Measurements from ENCODE around the gene MRPL33. TPM values are rescaled to one million over a fixed set of nuclear protein-coding genes. Genes with fewer than 3 reads are reported as not detected.

MRPL33 gene
- total and polyA plus RNA-seq, 2 of the 13 experiments (the other 11 are each of a cell fraction or from before 2014, with no cell fraction given) = 69.7 to 218 TPM

DNA sequence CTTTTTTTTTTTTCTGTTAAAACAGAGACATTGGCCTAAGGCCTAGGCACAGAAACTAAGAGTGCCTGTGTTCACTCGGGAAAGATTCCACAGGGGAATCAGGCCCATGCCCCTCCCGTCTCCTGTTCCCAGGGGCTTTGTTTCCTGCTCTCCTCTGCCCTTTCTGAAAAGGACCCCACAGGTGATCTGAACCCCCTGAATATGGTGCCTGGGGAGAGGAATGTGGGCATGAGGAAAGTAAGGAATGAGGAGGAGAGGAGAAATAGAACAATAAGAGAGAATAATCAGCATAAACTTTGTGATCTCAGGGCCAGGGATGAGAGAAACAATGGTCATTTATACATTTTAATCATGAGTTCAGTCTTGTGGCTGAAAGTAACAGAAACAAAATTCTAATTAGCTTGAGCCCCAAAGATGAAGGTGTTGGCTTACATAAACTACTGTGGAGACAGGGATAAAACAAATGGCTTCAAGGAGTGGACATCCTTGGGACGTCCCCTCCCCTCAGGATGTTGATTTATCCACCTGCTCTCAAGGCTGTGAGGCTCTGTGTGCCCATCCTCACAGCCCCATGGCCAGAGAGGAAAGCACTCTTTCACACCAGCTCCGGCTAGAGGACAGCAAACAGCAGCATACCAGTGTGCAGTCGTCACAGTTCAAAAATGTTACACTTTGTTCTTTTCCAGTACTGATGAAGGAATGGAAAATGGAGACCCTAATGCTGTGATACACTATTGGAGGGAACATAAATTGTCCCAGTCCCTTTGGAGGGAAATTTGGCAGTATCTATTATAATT lies 46.4 kb upstream of the MRPL33 start (continued):
- TF ChIP-seq, protein P1, sequence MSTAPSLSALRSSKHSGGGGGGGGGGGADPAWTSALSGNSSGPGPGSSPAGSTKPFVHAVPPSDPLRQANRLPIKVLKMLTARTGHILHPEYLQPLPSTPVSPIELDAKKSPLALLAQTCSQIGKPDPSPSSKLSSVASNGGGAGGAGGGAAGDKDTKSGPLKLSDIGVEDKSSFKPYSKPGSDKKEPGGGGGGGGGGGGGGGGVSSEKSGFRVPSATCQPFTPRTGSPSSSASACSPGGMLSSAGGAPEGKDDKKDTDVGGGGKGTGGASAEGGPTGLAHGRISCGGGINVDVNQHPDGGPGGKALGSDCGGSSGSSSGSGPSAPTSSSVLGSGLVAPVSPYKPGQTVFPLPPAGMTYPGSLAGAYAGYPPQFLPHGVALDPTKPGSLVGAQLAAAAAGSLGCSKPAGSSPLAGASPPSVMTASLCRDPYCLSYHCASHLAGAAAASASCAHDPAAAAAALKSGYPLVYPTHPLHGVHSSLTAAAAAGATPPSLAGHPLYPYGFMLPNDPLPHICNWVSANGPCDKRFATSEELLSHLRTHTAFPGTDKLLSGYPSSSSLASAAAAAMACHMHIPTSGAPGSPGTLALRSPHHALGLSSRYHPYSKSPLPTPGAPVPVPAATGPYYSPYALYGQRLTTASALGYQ (CRISPR knock-in tag; IDR thresholded peaks at IDR 0.05) = no peak; the same call in 1 of the 2 replicates
- no peak for TF ChIP-seq GPN1 (CRISPR knock-in tag; IDR thresholded peaks at IDR 0.05; ENCODE audit: borderline replicate concordance)
- TF ChIP-seq, protein P2, sequence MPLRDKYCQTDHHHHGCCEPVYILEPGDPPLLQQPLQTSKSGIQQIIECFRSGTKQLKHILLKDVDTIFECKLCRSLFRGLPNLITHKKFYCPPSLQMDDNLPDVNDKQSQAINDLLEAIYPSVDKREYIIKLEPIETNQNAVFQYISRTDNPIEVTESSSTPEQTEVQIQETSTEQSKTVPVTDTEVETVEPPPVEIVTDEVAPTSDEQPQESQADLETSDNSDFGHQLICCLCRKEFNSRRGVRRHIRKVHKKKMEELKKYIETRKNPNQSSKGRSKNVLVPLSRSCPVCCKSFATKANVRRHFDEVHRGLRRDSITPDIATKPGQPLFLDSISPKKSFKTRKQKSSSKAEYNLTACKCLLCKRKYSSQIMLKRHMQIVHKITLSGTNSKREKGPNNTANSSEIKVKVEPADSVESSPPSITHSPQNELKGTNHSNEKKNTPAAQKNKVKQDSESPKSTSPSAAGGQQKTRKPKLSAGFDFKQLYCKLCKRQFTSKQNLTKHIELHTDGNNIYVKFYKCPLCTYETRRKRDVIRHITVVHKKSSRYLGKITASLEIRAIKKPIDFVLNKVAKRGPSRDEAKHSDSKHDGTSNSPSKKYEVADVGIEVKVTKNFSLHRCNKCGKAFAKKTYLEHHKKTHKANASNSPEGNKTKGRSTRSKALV (CRISPR knock-in tag; IDR thresholded peaks at IDR 0.05) = no peak
- TF ChIP-seq KDM5A (IDR thresholded peaks at IDR 0.05; ENCODE audit: borderline replicate concordance, low read length) = no peak
- no peak for TF ChIP-seq ZNF552 (CRISPR knock-in tag; IDR thresholded peaks at IDR 0.05; ENCODE audit: borderline replicate concordance)
- TF ChIP-seq ZNF75D (CRISPR knock-in tag; IDR thresholded peaks at IDR 0.05; ENCODE audit: borderline replicate concordance) = no peak
- TF ChIP-seq SAFB2 (CRISPR knock-in tag; IDR thresholded peaks at IDR 0.05; ENCODE audit: borderline replicate concordance, low read depth) = no peak
- TF ChIP-seq NFE2 (CRISPR knock-in tag; IDR thresholded peaks at IDR 0.05) = no peak
- no peak for TF ChIP-seq RAD21 (CRISPR knock-in tag; IDR thresholded peaks at IDR 0.05)
- TF ChIP-seq, protein P3, sequence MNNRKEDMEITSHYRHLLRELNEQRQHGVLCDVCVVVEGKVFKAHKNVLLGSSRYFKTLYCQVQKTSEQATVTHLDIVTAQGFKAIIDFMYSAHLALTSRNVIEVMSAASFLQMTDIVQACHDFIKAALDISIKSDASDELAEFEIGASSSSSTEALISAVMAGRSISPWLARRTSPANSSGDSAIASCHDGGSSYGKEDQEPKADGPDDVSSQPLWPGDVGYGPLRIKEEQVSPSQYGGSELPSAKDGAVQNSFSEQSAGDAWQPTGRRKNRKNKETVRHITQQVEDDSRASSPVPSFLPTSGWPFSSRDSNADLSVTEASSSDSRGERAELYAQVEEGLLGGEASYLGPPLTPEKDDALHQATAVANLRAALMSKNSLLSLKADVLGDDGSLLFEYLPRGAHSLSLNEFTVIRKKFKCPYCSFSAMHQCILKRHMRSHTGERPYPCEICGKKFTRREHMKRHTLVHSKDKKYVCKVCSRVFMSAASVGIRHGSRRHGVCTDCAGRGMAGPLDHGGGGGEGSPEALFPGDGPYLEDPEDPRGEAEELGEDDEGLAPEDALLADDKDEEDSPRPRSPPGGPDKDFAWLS (CRISPR knock-in tag; IDR thresholded peaks at IDR 0.05; ENCODE audit: borderline replicate concordance) = no peak
- TF ChIP-seq, protein P4, sequence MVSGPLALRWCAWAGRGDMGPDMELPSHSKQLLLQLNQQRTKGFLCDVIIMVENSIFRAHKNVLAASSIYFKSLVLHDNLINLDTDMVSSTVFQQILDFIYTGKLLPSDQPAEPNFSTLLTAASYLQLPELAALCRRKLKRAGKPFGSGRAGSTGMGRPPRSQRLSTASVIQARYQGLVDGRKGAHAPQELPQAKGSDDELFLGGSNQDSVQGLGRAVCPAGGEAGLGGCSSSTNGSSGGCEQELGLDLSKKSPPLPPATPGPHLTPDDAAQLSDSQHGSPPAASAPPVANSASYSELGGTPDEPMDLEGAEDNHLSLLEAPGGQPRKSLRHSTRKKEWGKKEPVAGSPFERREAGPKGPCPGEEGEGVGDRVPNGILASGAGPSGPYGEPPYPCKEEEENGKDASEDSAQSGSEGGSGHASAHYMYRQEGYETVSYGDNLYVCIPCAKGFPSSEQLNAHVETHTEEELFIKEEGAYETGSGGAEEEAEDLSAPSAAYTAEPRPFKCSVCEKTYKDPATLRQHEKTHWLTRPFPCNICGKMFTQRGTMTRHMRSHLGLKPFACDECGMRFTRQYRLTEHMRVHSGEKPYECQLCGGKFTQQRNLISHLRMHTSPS (CRISPR knock-in tag; IDR thresholded peaks at IDR 0.05; ENCODE audit: low read depth) = peak; percentile 78; the same call in 1 of the 2 replicates
- no peak for TF ChIP-seq SRSF1 (optimal IDR thresholded peaks at IDR 0.05; ENCODE audit: low read depth, low read length)
- no peak for TF ChIP-seq ZNF558 (CRISPR knock-in tag; IDR thresholded peaks at IDR 0.05; ENCODE audit: borderline replicate concordance)
- TF ChIP-seq, protein P5, sequence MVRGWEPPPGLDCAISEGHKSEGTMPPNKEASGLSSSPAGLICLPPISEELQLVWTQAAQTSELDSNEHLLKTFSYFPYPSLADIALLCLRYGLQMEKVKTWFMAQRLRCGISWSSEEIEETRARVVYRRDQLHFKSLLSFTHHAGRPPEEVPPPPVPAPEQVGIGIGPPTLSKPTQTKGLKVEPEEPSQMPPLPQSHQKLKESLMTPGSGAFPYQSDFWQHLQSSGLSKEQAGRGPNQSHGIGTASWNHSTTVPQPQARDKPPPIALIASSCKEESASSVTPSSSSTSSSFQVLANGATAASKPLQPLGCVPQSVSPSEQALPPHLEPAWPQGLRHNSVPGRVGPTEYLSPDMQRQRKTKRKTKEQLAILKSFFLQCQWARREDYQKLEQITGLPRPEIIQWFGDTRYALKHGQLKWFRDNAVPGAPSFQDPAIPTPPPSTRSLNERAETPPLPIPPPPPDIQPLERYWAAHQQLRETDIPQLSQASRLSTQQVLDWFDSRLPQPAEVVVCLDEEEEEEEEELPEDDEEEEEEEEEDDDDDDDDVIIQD (CRISPR knock-in tag; IDR thresholded peaks at IDR 0.05; ENCODE audit: low read depth) = peak; percentile 63; the same call in 1 of the 2 replicates
- TF ChIP-seq PLRG1 (conservative IDR thresholded peaks at IDR 0.05) = no peak
- no peak for TF ChIP-seq NRL (CRISPR knock-in tag; IDR thresholded peaks at IDR 0.05; ENCODE audit: borderline replicate concordance)
- TF ChIP-seq NFYB (CRISPR knock-in tag; IDR thresholded peaks at IDR 0.05) = no peak
- TF ChIP-seq, protein P6, sequence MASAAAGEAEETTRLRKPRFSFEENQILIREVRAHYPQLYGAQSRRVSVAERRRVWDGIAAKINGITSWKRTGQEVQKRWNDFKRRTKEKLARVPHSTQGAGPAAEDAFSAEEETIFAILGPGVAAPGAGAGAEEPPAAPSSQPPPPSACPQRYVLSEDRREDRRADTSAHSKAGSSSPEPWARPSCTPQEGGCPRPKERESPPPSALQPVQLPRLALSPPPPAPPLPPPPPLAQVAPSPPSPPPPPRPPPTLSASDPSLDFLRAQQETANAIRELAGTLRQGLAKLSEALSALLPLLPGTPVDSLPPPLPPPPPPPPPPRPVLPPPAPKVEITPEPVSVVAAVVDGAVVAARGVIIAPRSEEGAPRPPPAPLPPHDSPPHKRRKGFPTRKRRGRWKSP (CRISPR knock-in tag; IDR thresholded peaks at IDR 0.05) = no peak
